Stimulated activated CD4-positive, alpha-beta T cell treated with anti-CD3 and anti-CD28 coated beads, Interleukin-1b, Interleukin-23, amount 100 ng/mL, for 24 hours (primary cell): ENCODE results near the gene IGBP1.
"Not testable (repeated sequence)": the region's sequence is repeated elsewhere in the genome, so short reads cannot be mapped to it uniquely, and the experiment has no call there.

Experiments
- DNase-seq, 4 experiments: peaks; one replicate each; pipeline ENCODE4 v3.0.0-alpha.2; 2020; ENCODE audit warnings: low read depth in 4 of 4, low spot score in 1 of 4

The IGBP1 gene

DNA sequence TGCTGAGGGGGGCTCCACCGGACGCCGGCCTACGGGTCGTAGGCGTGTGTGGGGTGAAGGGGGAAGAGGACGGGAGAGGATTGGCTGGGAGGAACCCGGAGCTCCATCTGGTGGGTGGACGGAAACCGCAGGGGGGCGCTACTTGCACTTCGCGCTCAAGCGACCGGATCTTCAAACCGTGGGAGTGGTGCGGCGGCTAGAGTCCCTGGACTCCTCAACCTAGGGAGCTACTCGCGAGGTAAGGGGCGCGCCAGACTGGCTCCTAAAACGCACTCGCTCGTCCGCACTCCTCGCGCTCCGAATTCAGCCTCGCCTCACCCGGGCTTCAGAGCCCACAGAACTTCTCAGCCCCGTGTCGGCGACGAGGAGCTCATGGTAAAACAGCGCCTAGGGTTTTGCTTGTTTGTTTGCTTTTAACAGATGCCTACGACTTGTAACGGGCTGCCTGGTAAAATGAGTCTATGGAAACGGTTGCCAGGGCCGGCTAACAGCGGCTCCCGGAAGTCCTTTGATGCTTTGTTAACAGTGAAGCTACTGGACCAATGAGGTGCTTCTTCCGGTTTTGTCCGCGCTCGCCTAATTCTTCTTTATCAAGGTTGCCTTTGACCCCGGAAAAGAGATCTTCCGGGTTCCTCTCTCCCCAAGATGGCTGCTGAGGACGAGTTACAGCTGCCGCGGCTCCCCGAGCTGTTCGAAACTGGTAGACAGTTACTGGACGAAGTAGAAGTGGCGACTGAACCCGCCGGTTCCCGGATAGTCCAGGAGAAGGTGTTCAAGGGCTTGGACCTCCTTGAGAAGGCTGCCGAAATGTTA, at the start of gene IGBP1:
TSS of gene IGBP1 (plus strand) at position 145 of the 813 bp plus-strand sequence. CDS start at position 646, 501 bp downstream.
- peak; percentile 35 to 57 (median 44) for DNase-seq

DNA sequence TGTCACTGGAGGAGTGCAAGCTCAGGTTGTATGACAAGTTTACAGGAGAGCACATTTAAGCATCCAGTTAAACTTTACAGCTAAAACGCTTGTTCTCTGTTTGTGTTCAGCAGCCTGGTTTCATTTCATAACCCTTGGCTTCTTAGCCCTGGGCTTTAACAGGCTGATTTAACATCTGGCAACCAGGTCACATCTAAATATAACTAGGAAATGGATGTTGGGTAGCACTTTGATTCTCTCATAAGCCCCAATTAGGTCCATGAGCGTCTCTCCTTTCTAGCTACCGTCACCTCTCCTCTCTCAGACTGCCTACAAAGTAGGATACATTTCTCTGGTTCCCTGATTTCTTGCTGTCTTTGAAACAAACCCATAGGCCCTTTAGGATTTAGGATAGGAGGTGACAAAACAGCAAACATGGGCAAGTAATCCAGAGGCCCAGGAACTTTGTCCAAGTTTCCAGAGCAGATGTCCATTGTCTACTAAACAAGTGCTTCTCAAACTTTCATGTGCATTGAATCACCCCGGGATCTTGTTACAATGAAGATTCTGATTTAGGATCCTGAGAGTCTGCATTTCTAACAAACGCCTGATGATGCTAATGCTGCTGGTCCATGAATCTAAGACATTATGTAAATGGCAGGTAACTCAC, 48.5 kb upstream of the IGBP1 start:
- no peak for DNase-seq

DNA sequence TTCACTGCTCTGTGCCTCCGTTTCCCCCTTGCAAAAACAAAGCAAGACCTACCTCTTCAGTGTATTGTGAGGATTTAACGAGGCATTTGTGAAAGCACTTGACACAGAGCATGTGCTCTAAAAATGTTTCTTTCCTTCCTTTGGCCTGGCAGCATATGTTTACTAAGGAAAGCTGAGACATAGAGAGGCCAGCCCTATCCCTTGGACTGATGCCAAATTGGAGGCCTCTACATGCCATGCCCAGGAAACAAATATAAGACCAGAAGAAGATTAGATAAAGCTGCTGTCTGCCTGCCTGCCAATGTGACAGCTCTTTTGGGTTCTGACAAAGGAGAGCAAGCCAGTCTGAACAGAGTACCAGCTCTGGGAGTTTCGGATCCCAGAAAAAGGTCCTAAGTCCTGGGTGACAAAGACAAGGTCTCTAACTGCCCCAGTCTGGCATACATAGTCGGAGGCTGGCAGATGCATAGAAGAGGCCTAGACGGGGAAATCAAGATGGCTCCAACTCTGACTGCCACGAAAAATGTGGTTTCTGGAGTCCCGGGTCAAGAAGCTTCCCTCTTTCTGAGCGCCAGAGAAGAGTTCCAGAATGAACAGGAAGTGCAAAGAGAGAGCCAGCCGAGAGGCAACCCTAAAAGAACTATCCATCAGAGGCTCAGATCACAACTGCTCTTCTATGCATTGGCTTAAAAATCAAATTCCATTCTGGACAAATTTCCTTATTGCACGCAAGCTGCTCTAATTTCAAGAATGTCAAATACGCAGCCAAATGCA, 45.2 kb upstream of the IGBP1 start:
- DNase-seq = no peak

DNA sequence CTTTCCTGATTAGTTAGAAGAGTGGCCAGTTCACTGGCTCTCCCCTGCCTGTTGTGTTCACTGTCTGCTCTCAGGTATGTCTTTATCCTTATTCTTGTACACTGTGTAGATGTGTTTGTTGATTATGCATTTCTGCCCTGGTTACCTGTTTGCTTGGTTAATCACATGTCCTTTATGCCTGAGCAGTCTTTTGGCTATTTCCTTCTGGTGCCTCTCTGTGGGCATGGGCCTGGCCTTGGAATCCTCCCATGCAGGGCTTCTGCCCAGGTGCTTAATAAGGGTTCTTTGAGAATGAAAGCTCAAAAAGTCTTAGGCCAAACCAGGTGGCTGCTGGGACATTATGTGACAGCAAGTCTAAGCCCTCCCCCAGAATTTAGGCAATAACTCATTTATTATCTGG, 44.5 kb upstream of the IGBP1 start:
- no peak for DNase-seq

DNA sequence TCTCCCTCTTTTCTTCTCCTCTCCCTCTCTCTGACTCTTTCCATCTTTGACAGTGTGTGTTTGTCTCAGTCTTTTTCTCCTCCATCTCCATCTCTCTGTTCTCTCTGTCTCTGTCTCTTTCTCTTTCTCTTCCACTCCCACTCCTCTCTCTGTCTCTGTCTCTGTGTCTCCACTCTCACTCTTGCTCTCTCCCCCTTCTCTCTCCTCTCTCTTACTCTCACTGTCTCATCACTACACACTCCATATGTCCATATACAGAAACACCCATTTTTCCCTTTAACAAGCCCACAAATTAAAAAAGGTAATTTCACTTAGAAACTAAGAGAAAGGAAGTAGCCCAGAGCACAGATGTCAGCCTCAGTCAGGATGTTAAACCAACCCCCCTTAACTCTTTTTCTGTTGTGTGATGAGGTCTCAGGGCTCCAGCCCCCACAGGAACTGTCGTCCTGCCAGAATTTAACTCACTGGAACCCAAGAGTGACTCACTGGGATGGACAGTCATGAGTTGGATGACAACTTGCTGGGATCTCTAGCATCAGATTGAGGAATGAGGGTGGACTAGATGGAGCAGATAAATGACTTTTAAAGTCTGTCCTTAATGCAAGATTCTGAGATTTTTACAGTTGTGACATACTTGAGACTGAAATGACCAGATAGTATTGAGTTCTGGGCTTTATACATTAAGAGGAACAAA, 43.5 kb upstream of the IGBP1 start:
- no peak for DNase-seq

DNA sequence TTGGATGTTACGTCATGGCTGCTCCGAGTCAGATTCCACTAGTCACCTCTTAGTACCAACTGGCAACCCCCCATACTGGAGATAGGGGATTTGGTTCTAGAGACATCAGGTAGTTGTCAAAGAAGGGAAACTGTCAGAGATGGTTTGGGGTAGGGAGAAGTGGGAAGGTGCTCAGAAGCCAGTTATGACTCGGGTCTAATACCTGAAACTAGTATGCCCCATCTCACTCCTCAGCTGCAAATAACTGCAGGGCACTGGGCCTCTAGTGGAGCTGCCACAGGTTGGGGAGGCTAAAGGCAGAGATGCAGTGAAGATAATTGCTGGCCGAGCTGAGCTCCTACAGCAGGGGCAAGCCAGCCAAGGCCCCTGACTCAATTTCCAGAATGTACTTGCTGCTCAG, 41.0 kb upstream of the IGBP1 start:
- DNase-seq = no peak

DNA sequence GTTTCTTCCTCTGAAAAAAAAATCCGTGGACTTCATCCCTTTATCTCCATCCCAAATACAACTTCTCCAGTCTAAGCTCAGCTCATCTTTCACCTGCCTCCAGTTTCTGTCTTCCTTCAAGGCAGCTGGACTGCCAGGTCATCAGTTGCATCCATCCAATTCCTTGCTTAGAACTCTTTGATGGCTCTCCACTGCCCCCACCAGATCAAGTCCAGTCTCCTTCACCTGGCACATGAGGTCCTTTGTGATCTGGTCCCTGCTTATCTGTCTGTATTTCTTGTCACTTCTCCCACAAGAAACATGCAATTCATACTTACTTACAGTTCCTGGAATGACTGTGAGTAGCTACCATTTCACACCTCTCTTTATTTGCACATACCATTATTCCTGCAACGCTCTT, 37.2 kb upstream of the IGBP1 start:
- DNase-seq = no peak

DNA sequence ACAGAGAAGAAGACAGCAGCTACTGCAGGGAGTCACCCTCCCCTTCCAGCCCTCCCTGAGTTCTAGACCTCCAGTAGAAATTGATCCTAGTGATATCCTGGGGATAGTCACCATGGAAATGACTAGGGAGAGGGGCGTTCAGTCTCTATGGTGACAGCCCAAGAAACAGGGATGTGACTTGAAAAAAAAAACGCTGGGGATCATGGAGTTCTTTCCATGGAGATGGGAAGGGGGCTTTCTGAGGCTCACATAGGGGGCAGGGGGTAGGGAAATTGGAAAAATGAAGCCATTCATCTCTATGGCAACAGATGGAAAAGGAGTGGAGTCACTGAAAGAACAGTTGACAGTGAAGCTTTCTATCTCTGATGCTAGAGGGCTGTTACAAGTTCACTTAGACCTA, 28.0 kb upstream of the IGBP1 start:
- DNase-seq = no peak

DNA sequence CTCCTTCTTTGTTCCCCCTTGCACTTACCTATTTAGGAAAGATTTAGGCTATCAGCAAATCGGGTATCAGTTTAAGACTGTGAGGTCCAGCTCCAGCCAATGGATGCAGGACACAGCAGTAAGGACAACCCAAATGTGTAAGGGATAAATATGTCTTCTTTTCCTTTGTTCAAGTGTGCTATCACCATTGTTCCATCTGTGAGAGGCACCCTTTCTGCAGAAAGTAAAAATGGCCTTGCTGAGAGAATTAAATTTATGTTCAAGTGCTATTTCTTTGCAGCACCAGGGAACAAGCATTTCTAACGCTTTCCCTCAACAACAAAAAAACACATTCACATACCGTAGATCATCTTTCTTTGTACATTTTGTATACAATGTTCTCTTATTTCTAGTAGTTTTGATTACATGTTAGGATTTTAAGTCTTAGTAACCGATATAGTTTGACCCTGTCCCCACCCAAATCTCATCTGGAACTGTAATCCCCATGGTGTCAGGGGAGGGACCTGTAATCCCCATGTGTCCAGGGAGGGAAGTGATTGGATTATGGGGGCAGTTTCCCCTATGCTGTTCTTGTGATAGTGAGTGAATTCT, 21.7 kb upstream of the IGBP1 start:
- not testable (repeated sequence) for DNase-seq

DNA sequence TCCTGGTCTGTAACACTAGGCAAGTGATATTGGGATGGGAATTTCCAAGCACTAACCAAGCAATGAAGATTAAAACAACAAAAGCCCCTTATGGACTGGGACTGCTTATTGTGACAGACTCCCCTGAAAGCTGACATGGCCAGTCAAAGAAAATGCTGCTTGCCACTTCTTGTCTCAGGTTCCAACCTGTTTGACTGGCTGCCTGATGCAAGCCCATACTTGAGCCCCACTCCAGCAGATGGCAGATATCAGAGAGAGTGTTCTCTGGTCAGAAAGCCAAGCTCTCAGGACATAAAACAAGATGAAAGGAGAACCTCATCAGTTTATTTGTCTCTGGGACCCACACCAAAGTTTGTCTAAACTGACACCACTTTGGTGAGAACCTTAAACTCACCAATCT, 15.5 kb upstream of the IGBP1 start:
- DNase-seq = no peak

DNA sequence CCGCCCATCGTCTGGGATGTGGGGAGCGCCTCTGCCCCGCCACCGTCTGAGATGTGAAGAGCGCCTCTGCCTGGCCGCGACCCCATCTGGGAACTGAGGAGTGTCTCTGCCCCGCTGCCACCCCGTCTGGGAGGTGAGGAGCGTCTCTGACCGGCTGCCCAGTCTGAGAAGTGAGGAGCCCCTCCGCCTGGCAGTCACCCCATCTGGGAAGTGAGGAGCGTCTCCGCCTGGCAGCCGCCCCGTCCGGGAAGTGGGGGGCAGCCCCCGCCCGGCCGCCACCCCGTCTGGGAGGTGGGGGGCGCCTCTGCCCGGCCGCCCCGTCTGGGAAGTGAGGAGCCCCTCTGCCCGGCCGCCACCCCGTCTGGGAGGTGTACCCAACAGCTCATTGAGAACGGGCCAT, 10.2 kb upstream of the IGBP1 start:
- not testable (repeated sequence) for DNase-seq

DNA sequence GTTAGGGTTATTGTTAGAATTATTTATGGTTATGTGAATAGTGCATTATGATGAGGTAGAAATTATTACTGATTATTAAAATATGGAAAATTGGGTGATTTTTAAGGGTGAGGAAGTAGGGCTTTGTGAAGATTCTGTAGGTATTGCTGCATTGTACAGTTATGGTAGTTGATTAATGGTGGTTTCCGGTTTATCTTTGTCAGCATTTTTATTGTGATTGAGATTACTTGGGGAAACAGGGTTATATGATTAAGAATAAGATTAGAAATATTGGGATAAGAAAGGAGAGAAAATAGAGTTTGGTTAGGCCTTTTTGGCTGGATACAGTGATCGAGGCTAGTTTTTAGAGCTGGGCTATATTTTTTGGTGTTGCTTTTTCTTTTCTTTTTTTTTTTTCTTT, 8.6 kb upstream of the IGBP1 start:
- no peak for DNase-seq

DNA sequence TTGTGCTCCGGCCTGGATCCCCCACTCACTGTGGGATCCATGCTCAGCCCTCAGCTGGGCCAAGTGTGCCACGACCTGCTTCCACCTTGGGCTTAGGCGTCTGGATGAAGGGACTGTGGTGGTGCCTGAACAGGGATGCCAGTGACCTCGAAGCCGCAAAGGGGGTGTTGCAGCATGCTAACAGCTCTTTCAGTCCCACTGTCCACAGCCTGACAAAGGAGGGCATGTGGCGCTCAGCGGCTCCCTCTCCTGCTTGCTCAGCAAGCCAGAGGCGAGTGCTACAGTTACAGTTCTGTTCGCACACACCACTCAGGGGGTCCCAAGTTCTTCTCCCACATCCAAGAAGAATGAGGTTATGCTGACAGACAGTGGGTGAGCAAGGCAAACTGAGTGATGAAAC, 5.2 kb upstream of the IGBP1 start:
- DNase-seq = no peak

DNA sequence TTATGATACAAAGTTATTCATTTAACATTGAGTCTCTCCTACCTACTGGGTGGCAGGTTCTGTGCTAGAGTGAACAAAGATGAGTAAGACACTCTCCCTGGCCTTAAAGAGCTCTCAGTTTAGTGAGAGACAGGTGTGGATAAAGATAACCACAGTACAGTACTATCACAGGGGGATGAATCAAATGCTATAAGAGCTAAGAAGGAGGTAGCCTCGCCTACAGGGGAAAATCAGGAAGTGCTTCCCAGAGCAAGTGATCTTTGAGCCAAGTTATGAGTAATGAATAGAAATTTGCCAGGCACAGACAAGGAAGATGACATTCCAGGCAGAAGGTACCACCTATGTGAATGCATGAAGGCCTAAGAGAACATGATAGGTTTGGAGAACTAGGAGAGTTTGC, 3.4 kb upstream of the IGBP1 start:
- DNase-seq = no peak

DNA sequence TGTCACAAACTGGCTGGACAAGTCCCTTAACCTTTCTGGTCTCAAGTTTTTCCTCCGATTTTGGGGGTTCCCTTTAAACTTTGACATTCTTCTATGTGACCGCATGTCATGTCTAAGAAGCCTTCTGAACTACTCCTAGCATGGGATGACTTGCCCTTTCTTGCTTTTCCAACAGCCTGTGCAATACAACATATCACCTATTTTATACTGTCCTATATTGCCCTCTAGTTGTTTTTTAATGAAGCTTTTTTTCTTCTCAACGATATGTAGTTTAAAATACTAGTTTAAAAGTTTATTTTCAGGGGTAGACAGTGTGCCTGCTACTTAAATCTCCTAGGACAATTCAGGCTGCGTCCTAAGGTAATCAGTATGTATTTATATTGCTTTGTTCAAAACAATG, 1.0 kb upstream of the IGBP1 start:
- DNase-seq = no peak

DNA sequence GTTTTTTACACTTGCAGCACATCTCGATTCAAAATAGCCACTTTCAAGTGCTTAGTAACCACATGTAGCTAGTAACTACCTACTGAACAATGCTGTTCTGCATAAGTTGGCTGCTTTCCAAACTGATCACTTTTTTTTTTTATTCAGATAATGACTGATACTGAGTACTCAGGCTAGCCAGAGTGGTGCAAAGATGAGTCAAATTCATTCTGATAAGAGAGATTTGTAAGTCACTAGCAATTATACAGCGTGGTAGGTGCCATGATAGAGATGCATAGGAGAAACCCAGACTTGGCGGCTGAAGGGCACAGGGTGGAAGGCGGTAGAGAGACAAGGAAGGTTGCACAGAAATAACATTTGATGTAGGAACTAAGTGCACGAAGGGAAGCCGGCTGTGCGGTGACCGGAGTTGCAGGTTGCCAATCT, 357 bp upstream of the IGBP1 start:
- no peak for DNase-seq

DNA sequence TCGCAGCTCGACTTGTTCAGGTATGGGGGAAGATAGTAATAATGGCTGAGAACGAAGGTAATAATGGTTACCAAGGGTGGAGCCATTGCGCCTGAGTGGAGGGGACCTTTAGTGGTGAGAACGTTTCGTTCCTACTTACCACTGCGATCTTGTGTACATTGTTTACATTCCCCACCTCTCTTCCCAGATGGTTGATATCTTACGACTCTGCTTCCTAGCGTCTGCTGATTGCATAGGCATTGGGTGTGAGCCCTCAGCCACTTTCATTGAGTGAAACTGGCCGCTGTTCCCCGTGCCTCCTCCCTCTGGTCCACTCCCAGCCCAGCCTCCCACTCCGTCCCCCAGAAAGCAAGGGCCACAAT, 850 bp downstream of the IGBP1 start:
- DNase-seq = no peak

DNA sequence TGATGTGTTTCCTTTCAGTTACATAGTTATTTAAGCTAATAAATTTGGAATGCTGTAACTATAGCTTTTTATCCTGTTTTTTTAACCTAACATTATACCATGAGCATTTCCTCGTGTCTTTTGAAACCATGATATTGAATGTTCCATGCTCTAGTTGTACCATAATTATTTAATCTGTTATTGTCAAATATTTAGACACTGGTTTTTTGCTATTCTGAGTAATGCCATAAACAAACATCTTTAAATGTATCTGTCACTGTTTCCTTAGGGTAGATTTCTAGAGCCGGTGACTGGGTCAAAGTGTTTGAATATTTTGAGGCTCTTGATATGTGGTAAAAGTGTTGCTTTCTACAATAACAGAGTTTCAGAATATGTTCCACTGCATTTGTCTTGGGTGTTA, 5.4 kb downstream of the IGBP1 start:
- DNase-seq = no peak

DNA sequence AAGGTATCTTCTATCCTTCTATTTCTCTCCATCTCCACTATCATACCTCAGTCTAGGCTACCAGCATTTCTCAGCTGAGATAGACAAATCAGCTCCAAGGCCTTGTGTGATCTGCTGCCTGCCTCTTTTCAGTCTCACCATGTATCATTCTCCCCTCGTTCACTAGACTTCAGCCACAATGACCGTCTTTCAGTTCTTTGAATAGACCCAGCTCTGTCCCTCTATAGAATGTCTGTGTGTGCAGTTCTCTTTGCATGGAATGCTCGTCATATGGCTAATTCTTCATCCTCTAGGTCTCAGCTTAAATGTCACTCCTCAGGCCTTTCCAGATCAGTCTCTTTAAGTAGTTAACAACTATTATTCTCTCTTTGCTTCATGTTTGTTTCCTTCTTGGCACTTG, 6.5 kb downstream of the IGBP1 start:
- no peak for DNase-seq

DNA sequence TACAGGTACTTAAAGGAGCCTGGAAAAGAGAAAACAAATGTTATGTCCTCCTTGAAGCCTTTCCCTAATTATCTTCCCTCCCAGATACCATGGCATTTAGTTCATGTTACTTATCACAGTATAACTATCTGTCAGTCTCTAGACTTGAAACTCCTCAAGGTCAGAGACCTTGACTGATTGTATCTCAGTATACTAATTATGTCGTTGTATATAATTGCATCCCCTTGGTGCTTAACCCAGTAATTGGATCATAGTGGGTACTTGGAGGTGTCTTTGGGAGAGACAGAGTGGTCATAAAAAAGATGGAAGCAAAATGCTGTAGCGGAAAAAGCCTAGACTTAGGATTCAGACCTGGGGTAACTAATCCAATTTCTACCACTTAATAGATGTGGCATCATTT, 8.1 kb downstream of the IGBP1 start:
- DNase-seq = no peak
